ENCODE measurements around the gene SPSB1. TPM values are rescaled to one million over a fixed set of nuclear protein-coding genes. Genes with fewer than 3 reads are reported as not detected.
A peak's percentile ranks its signal among the peaks of the same experiment; 100 is the strongest.

The SPSB1 gene
- total RNA-seq, 1 donor from 2014 or later = 14.7 TPM

DNA sequence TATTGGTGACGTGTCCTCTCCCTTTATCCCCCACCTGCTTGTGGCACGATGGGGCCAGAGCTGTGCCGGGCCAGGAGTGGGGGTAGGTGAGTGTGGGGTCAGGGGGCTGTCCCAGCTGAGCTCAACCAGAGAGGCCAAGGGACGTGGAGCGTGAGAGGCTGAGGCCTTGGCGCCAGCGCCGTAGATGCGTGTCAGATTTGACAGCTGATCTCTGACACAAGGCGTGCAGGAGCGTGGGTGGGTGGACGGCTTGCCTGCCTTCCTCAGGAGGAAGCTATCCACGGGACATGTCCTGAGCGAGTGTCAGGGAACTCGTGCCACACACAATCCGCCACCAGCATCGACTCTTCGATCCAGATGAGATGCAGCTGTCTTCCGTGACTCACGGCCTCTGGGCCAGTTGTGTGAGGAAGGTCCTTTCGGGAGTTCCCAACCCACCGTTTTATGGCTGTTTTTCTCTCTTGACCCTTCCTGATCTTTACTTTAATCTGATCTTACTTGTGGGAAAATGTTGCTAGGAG lies 56.7 kb downstream of the SPSB1 start:
- Histone ChIP-seq H3K9me3 (no peaks in the 10 kb centered on the region), H3K27ac (no peak overlapping the region), H3K4me1 (peaks cover 4% of the 10 kb centered on the region), H3K27me3 (ENCODE audit: low read depth) (no peaks in the 10 kb centered on the region), H3K36me3 (no peaks in the 10 kb centered on the region), H3K4me3 (no peak overlapping the region)
- TF ChIP-seq, protein P1, sequence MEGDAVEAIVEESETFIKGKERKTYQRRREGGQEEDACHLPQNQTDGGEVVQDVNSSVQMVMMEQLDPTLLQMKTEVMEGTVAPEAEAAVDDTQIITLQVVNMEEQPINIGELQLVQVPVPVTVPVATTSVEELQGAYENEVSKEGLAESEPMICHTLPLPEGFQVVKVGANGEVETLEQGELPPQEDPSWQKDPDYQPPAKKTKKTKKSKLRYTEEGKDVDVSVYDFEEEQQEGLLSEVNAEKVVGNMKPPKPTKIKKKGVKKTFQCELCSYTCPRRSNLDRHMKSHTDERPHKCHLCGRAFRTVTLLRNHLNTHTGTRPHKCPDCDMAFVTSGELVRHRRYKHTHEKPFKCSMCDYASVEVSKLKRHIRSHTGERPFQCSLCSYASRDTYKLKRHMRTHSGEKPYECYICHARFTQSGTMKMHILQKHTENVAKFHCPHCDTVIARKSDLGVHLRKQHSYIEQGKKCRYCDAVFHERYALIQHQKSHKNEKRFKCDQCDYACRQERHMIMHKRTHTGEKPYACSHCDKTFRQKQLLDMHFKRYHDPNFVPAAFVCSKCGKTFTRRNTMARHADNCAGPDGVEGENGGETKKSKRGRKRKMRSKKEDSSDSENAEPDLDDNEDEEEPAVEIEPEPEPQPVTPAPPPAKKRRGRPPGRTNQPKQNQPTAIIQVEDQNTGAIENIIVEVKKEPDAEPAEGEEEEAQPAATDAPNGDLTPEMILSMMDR (IDR thresholded peaks at IDR 0.05) = no peak
- DNase-seq (no peak), ATAC-seq (no peak)
- intact Hi-C loops (cut with DNase I) = no loop called here

DNA sequence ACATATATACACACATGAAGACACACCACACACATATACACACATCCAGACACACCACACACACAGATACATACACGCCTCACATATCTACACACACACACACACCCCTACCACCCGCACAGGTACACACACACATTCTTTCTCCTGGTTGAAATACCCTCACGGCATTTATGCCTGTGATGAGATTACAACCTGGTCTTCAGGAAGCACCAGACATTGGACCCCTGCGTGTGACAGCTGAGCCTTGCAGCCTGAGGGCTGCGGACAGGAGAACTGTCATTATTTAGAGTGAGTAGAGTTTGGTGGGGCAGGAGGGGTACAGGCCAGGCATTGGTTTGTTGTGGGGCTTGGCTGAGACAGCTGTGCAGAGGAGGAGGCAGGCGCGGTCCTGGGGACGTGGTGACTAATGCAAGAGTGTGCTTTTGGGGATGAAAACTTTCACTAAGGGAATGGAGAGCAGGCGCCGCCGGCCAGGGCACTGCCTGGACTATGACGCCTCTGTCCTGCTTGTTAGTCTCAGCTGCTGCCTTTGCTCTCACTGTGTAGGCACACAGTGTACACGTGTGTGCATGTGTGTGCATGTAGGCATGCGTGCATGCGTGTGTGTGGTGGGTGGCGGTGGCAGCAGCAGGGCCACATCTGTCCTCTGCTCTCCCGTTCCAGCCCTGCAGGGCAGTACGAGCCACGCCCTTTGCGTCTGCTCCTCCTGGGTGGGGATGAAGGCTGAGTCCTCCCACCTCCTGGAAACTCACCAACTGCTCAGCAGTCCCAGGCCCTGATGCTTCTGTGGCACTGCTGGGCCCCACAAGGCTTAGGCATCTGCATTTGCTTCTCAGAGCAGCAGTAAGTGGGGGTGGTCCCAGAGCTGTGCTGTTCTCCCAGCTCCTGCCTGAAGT lies 57.6 kb downstream of the SPSB1 start:
- Histone ChIP-seq H3K4me3 (no peak overlapping the region), H3K9me3 (no peaks in the 10 kb centered on the region), H3K27me3 (ENCODE audit: low read depth) (no peaks in the 10 kb centered on the region), H3K36me3 (no peaks in the 10 kb centered on the region), H3K4me1 (peaks cover 4% of the 10 kb centered on the region), H3K27ac (no peak overlapping the region)
- intact Hi-C loops (cut with DNase I) = no loop called here
- no peak for DNase-seq
- TF ChIP-seq, protein P1 (IDR thresholded peaks at IDR 0.05) = no peak
- peak in 1 of 2 donors; percentile 3 for ATAC-seq

DNA sequence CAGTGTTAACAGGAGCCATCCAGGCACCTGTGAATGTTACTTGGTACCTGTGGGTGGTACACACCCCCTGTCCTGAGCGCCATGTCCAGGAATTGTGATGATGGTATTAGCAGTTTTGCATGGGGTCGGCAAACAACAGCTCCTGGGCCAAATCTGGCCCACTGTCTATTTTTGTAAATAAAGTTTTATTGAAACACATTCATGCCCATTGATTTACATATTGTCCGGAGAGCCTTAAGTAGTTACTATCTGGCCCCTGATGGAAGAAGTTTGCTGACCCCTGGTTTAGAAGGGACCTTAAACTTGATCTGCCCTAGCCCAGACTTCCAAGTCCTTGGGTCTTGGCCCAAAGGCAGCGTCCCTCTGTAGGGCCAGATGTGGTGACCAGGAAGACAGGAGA lies 58.3 kb downstream of the SPSB1 start:
- TF ChIP-seq, protein P1 (IDR thresholded peaks at IDR 0.05) = no peak
- Histone ChIP-seq H3K4me1 (peaks cover 4% of the 10 kb centered on the region), H3K9me3 (no peaks in the 10 kb centered on the region), H3K27ac (no peak overlapping the region), H3K27me3 (ENCODE audit: low read depth) (no peaks in the 10 kb centered on the region), H3K36me3 (peaks cover 6% of the 10 kb centered on the region), H3K4me3 (no peak overlapping the region)
- DNase-seq (no peak), ATAC-seq (no peak)
- intact Hi-C loops (cut with DNase I) = no loop called here

DNA sequence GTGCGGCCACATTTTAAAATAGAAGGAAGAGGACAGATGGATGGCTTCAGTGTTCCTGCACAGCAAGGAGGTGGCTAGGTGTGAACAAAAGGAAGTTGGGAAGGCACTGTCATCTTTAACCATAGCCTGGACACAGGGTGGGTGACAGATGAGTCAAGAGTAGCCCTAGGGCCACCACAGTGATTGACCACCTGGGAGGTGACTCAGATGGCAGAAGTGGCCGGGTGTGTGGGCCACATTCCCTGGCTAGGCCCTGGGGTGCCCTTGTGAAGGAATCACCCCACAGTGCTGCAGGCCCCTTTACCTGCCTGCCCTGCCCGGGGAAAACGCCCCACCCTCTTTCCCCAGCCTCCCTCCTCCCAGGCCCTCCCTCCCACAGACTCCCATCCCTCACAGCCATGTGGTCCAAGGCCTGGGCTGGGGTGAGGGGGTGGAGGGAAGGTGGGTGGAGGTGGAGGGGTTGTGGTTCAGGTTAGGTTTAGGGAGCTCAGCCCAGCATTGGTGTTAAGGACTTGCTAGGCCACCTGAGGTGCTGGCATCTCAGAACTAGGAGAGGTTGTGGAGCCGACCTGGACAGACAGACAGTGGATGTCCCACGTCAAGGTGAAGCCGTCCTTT lies 59.1 kb downstream of the SPSB1 start:
- DNase-seq = no peak
- intact Hi-C loops (cut with DNase I) = no loop called here
- H3K27ac ChIP-seq = no peak overlapping the region
- no peaks in the 10 kb centered on the region for H3K27me3 ChIP-seq (ENCODE audit: low read depth)
- no peaks in the 10 kb centered on the region for H3K9me3 ChIP-seq
- H3K36me3 ChIP-seq = peaks cover 14% of the 10 kb centered on the region
- peaks cover 4% of the 10 kb centered on the region for H3K4me1 ChIP-seq
- no peak overlapping the region for H3K4me3 ChIP-seq
- TF ChIP-seq, protein P1 (IDR thresholded peaks at IDR 0.05) = no peak
- peak in 1 of 2 donors; percentile 12 for ATAC-seq

DNA sequence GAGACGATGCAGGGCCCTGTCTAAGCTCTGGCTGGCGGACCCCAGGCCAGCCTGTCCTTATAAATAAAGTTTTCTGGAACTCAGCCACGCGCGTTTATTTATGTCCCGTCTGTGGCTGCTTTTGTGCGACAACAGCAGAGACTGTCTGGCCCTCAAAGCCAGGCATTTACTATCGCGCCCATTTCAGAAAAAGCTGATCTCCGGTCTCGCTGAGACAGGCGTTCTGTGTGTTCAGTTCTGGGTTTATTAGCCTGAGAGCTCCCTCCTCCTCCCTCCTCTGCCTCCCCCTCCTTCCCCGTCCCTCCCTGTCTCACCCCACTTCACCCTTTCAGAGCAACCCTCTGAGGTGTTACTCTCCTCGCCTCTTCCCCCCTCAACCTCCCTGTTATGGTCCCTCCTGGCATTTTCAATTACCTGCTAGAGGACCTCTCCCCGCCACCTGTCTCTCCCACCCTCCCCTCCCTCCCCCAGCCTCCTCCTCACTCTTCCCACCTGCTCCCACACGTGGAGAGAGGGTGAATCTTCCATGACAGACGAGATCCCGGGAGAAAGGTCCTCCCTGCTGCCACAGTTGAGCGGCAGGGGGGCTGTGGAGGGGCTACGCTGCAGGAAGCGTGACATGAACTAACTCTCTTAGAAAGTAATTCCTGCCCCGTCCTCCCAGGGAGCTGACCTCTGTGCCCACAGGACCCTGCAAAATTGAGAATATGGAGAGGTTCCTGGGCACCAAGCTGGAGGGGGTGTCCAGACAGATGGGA lies 59.9 kb downstream of the SPSB1 start:
- Histone ChIP-seq H3K4me1 (peaks cover 4% of the 10 kb centered on the region), H3K27me3 (ENCODE audit: low read depth) (no peaks in the 10 kb centered on the region), H3K36me3 (peaks cover 18% of the 10 kb centered on the region), H3K27ac (no peak overlapping the region), H3K4me3 (no peak overlapping the region), H3K9me3 (no peaks in the 10 kb centered on the region)
- intact Hi-C loops (cut with DNase I) = no loop called here
- TF ChIP-seq, protein P1 (IDR thresholded peaks at IDR 0.05) = no peak
- DNase-seq (no peak), ATAC-seq (no peak)
